ENCODE data around the gene DYSF.

DYSF gene

GRCh38 chr2:71571945-71572344 lies 118.6 kb downstream of the DYSF start:
- no peak for TF ChIP-seq EZH2 (optimal IDR thresholded peaks at IDR 0.05; ENCODE audit: low read depth, low read length)
- TF ChIP-seq CTCF (IDR thresholded peaks at IDR 0.05; ENCODE audit: low read length), result no peak
- TF ChIP-seq EZH2phosphoT487 (IDR thresholded peaks at IDR 0.05; ENCODE audit: low read length), result no peak
- Histone ChIP-seq H4K20me1 (ENCODE audit: insufficient read depth, low read length) (no peaks in the 10 kb centered on the region), H3K4me3 (ENCODE audit: low read length) (no peak overlapping the region), H3K27ac (ENCODE audit: low read length) (no peak overlapping the region), H3F3A (ENCODE audit: insufficient read depth, low read length) (no peaks in the 10 kb centered on the region), H3K27me3 (replicated peaks; ENCODE audit: insufficient read depth, low read length) (no peaks in the 10 kb centered on the region), H3K4me1 (ENCODE audit: low read length) (no peaks in the 10 kb centered on the region), H2AFZ (ENCODE audit: low read length) (no peak overlapping the region), H3K9ac (ENCODE audit: low read length) (no peak overlapping the region), H3K79me2 (ENCODE audit: low read length) (no peaks in the 10 kb centered on the region), H3K9me3 (replicated peaks; ENCODE audit: insufficient read depth, low read length) (no peaks in the 10 kb centered on the region), H3K4me2 (ENCODE audit: low read depth, low read length) (no peak overlapping the region), H3K9me2 (replicated peaks; ENCODE audit: insufficient read depth, low read length) (no peaks in the 10 kb centered on the region), H3K36me3 (replicated peaks; ENCODE audit: insufficient read depth, low read length) (no peaks in the 10 kb centered on the region)
- no peak for DNase-seq

GRCh38 chr2:71575966-71576365 lies 122.6 kb downstream of the DYSF start:
- Histone ChIP-seq H2AFZ (ENCODE audit: low read length) (no peak overlapping the region), H3F3A (ENCODE audit: insufficient read depth, low read length) (no peaks in the 10 kb centered on the region), H3K9me3 (replicated peaks; ENCODE audit: insufficient read depth, low read length) (no peaks in the 10 kb centered on the region), H3K79me2 (ENCODE audit: low read length) (no peaks in the 10 kb centered on the region), H3K27me3 (replicated peaks; ENCODE audit: insufficient read depth, low read length) (no peaks in the 10 kb centered on the region), H3K4me1 (ENCODE audit: low read length) (no peaks in the 10 kb centered on the region), H3K9me2 (replicated peaks; ENCODE audit: insufficient read depth, low read length) (no peaks in the 10 kb centered on the region), H4K20me1 (ENCODE audit: insufficient read depth, low read length) (no peaks in the 10 kb centered on the region), H3K4me2 (ENCODE audit: low read depth, low read length) (no peak overlapping the region), H3K9ac (ENCODE audit: low read length) (no peak overlapping the region), H3K4me3 (ENCODE audit: low read length) (no peak overlapping the region), H3K27ac (ENCODE audit: low read length) (no peak overlapping the region), H3K36me3 (replicated peaks; ENCODE audit: insufficient read depth, low read length) (no peaks in the 10 kb centered on the region)
- no peak for DNase-seq
- TF ChIP-seq EZH2phosphoT487 (IDR thresholded peaks at IDR 0.05; ENCODE audit: low read length) (no peak), CTCF (IDR thresholded peaks at IDR 0.05; ENCODE audit: low read length) (no peak), EZH2 (optimal IDR thresholded peaks at IDR 0.05; ENCODE audit: low read depth, low read length) (no peak)

- Histone ChIP-seq H3K27me3 (replicated peaks; ENCODE audit: insufficient read depth, low read length) (no peaks in the 10 kb centered on the region), H3K79me2 (ENCODE audit: low read length) (no peaks in the 10 kb centered on the region), H3K4me1 (ENCODE audit: low read length) (no peaks in the 10 kb centered on the region), H3K9me2 (replicated peaks; ENCODE audit: insufficient read depth, low read length) (no peaks in the 10 kb centered on the region), H4K20me1 (ENCODE audit: insufficient read depth, low read length) (no peaks in the 10 kb centered on the region), H3K27ac (ENCODE audit: low read length) (no peak overlapping the region), H3K4me3 (ENCODE audit: low read length) (no peak overlapping the region), H3K4me2 (ENCODE audit: low read depth, low read length) (no peak overlapping the region), H3K9ac (ENCODE audit: low read length) (no peak overlapping the region), H2AFZ (ENCODE audit: low read length) (no peak overlapping the region), H3F3A (ENCODE audit: insufficient read depth, low read length) (no peaks in the 10 kb centered on the region), H3K36me3 (replicated peaks; ENCODE audit: insufficient read depth, low read length) (no peaks in the 10 kb centered on the region), H3K9me3 (replicated peaks; ENCODE audit: insufficient read depth, low read length) (no peaks in the 10 kb centered on the region)
- no peak for TF ChIP-seq EZH2phosphoT487 (IDR thresholded peaks at IDR 0.05; ENCODE audit: low read length)
- TF ChIP-seq EZH2 (optimal IDR thresholded peaks at IDR 0.05; ENCODE audit: low read depth, low read length), result no peak
- no peak for TF ChIP-seq CTCF (IDR thresholded peaks at IDR 0.05; ENCODE audit: low read length)
- DNase-seq, result no peak
Measured at GRCh38 chr2:71576541-71576940, 123.2 kb downstream of the DYSF start.
